ENCODE measurements around the gene NUDT16L1.

DNA sequence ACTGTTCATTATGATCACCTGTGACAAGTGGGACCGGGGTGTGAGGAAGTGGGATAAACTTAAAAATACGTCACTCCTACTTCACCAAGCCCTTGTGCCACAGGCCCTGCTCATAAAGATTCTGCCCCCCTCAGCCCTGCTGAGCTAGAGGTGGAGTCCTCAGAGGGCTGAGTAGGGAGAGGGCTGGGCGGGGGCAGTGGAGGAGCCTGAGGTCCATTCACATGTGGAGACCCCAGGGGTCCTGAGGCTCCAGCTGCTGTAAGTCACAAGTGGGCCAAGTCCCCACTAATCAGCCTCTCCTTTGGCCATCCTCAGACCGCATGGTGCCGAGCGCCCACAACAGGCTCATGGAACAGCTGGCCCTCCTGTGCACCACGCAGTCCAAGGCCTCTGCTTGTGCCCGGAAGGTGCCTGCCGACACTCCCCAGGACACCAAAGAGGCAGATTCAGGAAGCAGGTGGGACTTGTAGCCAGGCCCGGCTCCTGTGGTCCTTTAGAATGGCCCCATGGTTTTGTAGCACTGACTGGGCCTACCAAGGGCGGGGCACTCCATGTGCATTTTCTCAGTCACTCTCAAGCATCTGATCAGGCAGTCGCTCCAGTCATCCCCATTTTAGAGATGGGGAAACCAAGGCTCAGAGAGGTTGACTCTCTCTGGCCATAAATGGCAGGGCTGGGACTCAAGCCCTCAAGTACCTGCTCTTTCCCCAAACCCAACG, 51.4 kb downstream of the NUDT16L1 start:
- TF ChIP-seq, protein P1, sequence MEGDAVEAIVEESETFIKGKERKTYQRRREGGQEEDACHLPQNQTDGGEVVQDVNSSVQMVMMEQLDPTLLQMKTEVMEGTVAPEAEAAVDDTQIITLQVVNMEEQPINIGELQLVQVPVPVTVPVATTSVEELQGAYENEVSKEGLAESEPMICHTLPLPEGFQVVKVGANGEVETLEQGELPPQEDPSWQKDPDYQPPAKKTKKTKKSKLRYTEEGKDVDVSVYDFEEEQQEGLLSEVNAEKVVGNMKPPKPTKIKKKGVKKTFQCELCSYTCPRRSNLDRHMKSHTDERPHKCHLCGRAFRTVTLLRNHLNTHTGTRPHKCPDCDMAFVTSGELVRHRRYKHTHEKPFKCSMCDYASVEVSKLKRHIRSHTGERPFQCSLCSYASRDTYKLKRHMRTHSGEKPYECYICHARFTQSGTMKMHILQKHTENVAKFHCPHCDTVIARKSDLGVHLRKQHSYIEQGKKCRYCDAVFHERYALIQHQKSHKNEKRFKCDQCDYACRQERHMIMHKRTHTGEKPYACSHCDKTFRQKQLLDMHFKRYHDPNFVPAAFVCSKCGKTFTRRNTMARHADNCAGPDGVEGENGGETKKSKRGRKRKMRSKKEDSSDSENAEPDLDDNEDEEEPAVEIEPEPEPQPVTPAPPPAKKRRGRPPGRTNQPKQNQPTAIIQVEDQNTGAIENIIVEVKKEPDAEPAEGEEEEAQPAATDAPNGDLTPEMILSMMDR (conservative IDR thresholded peaks at IDR 0.05) = no peak
- no peak for TF ChIP-seq ZFX (IDR thresholded peaks at IDR 0.05)

All from C4-2B (cell line).